Measurements from ENCODE around the gene ANKFN1. TPM values are rescaled to one million over a fixed set of nuclear protein-coding genes. Genes with fewer than 3 reads are reported as not detected.

The ANKFN1 gene
- total RNA-seq, 1 experiment from 2014 or later: not detected

GRCh38 chr17:56548661-56549060, 395.4 kb downstream of the ANKFN1 start:
- H3K9me3 Mint-ChIP-seq (ENCODE audit: low read depth, unreplicated experiment): peaks cover 4% of the 10 kb centered on the region
- intact Hi-C loops (cut with micrococcal nuclease; ENCODE audit: unreplicated experiment): no loop called here
- no peaks in the 10 kb centered on the region for H3K36me3 Mint-ChIP-seq (ENCODE audit: insufficient read depth, unreplicated experiment)
- peaks cover 63% of the 10 kb centered on the region for H3K27me3 Mint-ChIP-seq (ENCODE audit: unreplicated experiment)
- no peak overlapping the region for H3K27ac Mint-ChIP-seq (ENCODE audit: unreplicated experiment)
- BruUV-seq (replicated peaks): no TSS peak
- H3K4me3 Mint-ChIP-seq (ENCODE audit: low read depth, unreplicated experiment): no peak overlapping the region
- CTCF ChIA-PET: no interaction called here
- TF ChIP-seq CTCF (IDR thresholded peaks at IDR 0.05; ENCODE audit: unreplicated experiment): no peak
- no peak for DNase-seq
- H3K4me1 Mint-ChIP-seq (ENCODE audit: low read depth, unreplicated experiment): no peaks in the 10 kb centered on the region

- H3K27ac Mint-ChIP-seq (ENCODE audit: unreplicated experiment): no peak overlapping the region
- peaks cover 4% of the 10 kb centered on the region for H3K9me3 Mint-ChIP-seq (ENCODE audit: low read depth, unreplicated experiment)
- H3K4me3 Mint-ChIP-seq (ENCODE audit: low read depth, unreplicated experiment): no peak overlapping the region
- CTCF ChIA-PET: no interaction called here
- no peak for DNase-seq
- intact Hi-C loops (cut with micrococcal nuclease; ENCODE audit: unreplicated experiment): no loop called here
- no peaks in the 10 kb centered on the region for H3K4me1 Mint-ChIP-seq (ENCODE audit: low read depth, unreplicated experiment)
- H3K36me3 Mint-ChIP-seq (ENCODE audit: insufficient read depth, unreplicated experiment): no peaks in the 10 kb centered on the region
- no TSS peak for BruUV-seq (replicated peaks)
- no peak for TF ChIP-seq CTCF (IDR thresholded peaks at IDR 0.05; ENCODE audit: unreplicated experiment)
- peaks cover 54% of the 10 kb centered on the region for H3K27me3 Mint-ChIP-seq (ENCODE audit: unreplicated experiment)
Observed at GRCh38 chr17:56549501-56549900, 396.2 kb downstream of the ANKFN1 start.

- intact Hi-C loops (cut with micrococcal nuclease; ENCODE audit: unreplicated experiment): no loop called here
- DNase-seq: no peak
- no peaks in the 10 kb centered on the region for H3K36me3 Mint-ChIP-seq (ENCODE audit: insufficient read depth, unreplicated experiment)
- BruUV-seq (replicated peaks): no TSS peak
- H3K27ac Mint-ChIP-seq (ENCODE audit: unreplicated experiment): no peak overlapping the region
- peaks cover 34% of the 10 kb centered on the region for H3K27me3 Mint-ChIP-seq (ENCODE audit: unreplicated experiment)
- CTCF ChIA-PET: no interaction called here
- no peaks in the 10 kb centered on the region for H3K9me3 Mint-ChIP-seq (ENCODE audit: low read depth, unreplicated experiment)
- no peak overlapping the region for H3K4me3 Mint-ChIP-seq (ENCODE audit: low read depth, unreplicated experiment)
- TF ChIP-seq CTCF (IDR thresholded peaks at IDR 0.05; ENCODE audit: unreplicated experiment): no peak
- H3K4me1 Mint-ChIP-seq (ENCODE audit: low read depth, unreplicated experiment): no peaks in the 10 kb centered on the region
Observed at GRCh38 chr17:56557682-56558081, 404.4 kb downstream of the ANKFN1 start.

- Mint-ChIP-seq H3K4me1 (ENCODE audit: low read depth, unreplicated experiment) (no peaks in the 10 kb centered on the region), H3K36me3 (ENCODE audit: insufficient read depth, unreplicated experiment) (no peaks in the 10 kb centered on the region), H3K27ac (ENCODE audit: unreplicated experiment) (no peak overlapping the region), H3K4me3 (ENCODE audit: low read depth, unreplicated experiment) (no peak overlapping the region), H3K9me3 (ENCODE audit: low read depth, unreplicated experiment) (no peaks in the 10 kb centered on the region), H3K27me3 (ENCODE audit: unreplicated experiment) (peaks cover 34% of the 10 kb centered on the region)
- intact Hi-C loops (cut with micrococcal nuclease; ENCODE audit: unreplicated experiment): no loop called here
- CTCF ChIA-PET: no interaction called here
- TF ChIP-seq CTCF (IDR thresholded peaks at IDR 0.05; ENCODE audit: unreplicated experiment): no peak
- no peak for DNase-seq
- no TSS peak for BruUV-seq (replicated peaks)
Observed at GRCh38 chr17:56558088-56558487, 404.8 kb downstream of the ANKFN1 start.

Data from Calu3 (cell line).